Upper lobe of left lung (tissue), 4 donors: ENCODE measurements around the gene EVC2.

ENCODE experiments used
- EP300 ChIP-seq, 4 donors: sonication (generic); formaldehyde crosslinking; IDR thresholded peaks; one replicate each; pipeline ENCODE4 v1.5.1; 2017; ENCODE audit warnings: antibody characterized with exemption in 4 of 4, control low read depth in 2 of 4
- POLR2AphosphoS5 ChIP-seq, 2 donors: sonication (generic); formaldehyde crosslinking; IDR thresholded peaks; one replicate each; pipeline ENCODE4 v1.5.1; 2017; ENCODE audit warnings: antibody characterized with exemption in 2 of 2
- TF ChIP-seq, protein P1 (sequence below), 6 experiments: fragments of 450-650 bp in 4 of 6; fragments of 200-600 bp in 2 of 6; sonication (generic) in 2 of 6; IDR thresholded peaks; one replicate each; pipeline ENCODE4 v1.5.1; 2016 to 2019; ENCODE audit warnings: antibody characterized with exemption in 6 of 6

DNA sequence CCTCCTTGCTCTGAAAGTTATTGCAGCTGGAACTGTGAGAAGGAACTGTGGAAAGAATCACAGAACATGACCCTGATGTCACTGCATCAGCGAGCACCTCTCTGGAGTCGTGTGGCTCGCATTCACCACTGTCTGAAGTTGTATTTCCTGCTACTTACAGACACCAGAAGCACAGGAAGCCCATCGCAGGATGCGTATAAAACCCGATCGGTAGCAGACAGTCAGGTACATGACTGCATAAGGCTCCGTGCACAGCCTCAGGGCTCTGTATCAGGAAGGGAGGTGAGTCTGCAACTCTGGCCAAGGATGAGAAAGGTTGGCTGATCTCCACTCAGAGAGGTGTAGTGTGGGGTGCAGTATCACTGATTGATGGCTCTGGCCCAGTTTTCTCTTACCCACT, 134.4 kb downstream of the EVC2 start:
- TF ChIP-seq EP300 (IDR thresholded peaks at IDR 0.05) (no peak), POLR2AphosphoS5 (IDR thresholded peaks at IDR 0.05) (no peak)
- TF ChIP-seq, protein P1, sequence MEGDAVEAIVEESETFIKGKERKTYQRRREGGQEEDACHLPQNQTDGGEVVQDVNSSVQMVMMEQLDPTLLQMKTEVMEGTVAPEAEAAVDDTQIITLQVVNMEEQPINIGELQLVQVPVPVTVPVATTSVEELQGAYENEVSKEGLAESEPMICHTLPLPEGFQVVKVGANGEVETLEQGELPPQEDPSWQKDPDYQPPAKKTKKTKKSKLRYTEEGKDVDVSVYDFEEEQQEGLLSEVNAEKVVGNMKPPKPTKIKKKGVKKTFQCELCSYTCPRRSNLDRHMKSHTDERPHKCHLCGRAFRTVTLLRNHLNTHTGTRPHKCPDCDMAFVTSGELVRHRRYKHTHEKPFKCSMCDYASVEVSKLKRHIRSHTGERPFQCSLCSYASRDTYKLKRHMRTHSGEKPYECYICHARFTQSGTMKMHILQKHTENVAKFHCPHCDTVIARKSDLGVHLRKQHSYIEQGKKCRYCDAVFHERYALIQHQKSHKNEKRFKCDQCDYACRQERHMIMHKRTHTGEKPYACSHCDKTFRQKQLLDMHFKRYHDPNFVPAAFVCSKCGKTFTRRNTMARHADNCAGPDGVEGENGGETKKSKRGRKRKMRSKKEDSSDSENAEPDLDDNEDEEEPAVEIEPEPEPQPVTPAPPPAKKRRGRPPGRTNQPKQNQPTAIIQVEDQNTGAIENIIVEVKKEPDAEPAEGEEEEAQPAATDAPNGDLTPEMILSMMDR (IDR thresholded peaks at IDR 0.05), result no peak
